GM21619 (cell line): Measurements from ENCODE around the gene FBXO44.
A peak's percentile ranks its signal among the peaks of the same experiment; 100 is the strongest.
"Not testable (repeated sequence)": the region's sequence is repeated elsewhere in the genome, so short reads cannot be mapped to it uniquely, and the experiment has no call there.

Source experiments
- ATAC-seq: cut with Tn5 transposase; IDR thresholded peaks from one replicate; pipeline ENCODE4 v1.9.1; 2021; ENCODE audit not compliant: unreplicated experiment

The FBXO44 gene

DNA sequence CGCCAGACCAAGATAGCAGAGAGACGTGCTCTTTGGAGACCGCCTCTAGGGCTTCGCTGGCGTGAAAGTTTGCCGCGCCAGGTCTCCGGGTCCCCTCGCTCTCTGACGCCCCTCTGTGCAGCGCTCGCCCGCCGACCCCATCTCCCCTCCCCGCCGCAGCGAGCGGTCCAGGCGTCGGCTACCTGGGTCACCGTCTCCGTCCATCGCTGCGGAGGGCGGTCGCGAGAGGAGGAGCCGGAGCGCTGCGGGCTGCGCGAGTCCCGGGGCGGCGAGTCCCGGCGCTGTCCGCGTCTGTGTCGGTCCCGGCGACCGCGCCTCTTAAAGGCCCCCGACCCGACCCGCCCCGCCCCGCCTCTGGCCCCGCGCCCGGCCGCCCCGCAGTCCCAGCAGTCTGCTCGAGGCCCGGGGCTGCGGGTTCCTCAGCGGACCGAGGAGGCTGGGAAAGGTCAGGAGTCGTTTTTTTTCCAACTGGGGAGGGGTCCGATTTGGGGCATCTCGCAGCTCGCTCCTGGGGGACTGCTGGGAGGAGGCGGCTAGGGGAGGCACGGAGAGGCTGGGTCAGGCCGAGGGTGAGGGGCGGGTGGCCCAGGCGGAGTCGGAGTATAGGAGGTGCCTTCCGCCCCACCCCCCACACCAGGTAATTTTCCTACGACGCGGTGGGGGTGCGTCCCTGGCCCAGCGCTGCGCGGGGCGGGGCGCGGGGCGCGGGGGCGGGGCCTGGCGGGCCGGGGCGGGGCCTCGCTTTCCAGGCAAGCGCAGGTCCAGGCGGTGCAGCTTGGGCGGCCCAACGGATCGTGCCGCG, at the start of gene FBXO44, which contains the start of gene FBXO2:
Gene FBXO44, plus strand, starts transcription at position 741 of the 802 bp plus-strand sequence. CDS start 959 bp downstream, outside the sequence.
Gene FBXO2, minus strand, starts transcription at position 293 of the 802 bp plus-strand sequence. Its CDS starts 89 bp downstream, at position 204.
- ATAC-seq = peak; percentile 71

DNA sequence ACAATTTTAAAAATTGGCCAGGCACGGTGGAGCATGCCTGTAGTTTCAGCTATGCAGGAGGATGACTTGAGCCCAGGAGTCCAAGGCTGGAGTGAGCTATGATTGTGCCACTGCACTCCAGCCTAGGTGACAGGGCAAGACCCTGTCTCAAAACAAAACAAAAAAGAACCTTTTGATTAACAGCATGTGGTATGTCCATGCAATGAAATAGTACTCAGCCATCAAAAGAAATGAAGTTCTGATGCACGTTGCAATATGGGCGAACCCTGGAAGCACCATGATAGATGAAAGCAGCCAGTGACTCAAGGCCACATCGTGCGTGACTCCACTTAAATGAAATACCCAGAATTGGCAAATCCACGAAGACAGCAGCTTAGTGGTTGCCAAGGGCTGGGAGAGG, 47.9 kb upstream of the FBXO44 start:
- no peak for ATAC-seq

GRCh38 chr1:11608596-11609130, 46.0 kb upstream of the FBXO44 start:
- not testable (repeated sequence) for ATAC-seq

GRCh38 chr1:11609378-11609777, 45.3 kb upstream of the FBXO44 start:
- ATAC-seq = not testable (repeated sequence)

- no peak for ATAC-seq
These were observed 44.0 kb upstream of the FBXO44 start for GRCh38 chr1:11610629-11611180.

DNA sequence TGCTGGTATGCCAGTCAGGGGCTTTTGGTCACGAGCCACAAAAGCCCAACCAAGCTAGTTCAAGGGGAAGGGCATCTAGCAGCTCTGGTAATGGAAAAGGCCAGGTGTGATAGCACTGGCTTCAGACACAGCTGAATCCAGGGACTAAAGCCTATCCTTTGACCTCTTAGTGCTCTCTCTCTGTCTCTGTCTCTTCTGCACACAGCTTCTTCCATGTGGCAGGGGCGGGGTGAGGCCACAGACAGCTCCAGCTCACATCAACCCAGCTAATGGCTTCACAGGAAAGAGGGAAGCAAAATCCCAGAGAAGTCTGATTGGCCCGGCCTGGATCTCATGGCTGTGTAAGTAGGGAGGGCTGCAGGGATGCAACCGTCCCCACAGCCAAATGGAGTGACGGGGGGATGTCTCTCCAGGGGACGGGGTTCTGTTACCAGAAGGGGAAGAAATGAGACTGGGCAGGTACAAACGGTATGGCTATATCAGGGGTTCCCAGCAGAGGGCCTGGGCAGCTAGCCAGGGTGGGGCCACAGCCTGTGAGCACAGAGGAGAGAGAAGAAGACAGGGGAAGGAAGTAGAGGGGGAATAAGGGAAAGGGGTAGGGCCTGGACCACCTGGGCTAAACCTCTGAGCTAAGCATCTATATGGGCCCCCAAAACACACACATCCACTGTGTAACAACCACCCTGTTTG, 42.9 kb upstream of the FBXO44 start:
- ATAC-seq = no peak

DNA sequence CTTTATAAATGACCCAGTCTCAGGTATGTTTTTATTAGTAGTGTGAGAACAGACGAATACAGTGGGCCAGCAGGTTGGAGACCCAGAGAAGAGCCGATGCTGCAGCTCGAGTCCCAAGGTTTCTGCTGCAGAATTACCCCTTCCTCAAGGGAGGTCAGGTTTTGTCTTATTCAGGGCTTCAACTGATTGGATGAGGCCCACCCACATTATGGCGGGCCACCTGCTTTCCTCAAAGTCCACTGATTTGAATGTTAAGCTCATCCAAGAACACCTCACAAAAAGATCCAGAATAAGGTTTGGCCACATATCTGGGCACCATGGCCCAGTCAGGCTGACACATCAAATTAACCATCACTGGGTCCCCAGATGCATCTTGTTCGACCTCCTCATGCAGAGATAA, 41.3 kb upstream of the FBXO44 start:
- no peak for ATAC-seq

- no peak for ATAC-seq
These were observed 39.6 kb upstream of the FBXO44 start for GRCh38 chr1:11615090-11615489.

- no peak for ATAC-seq
These were observed 37.9 kb upstream of the FBXO44 start for GRCh38 chr1:11616766-11617165.

DNA sequence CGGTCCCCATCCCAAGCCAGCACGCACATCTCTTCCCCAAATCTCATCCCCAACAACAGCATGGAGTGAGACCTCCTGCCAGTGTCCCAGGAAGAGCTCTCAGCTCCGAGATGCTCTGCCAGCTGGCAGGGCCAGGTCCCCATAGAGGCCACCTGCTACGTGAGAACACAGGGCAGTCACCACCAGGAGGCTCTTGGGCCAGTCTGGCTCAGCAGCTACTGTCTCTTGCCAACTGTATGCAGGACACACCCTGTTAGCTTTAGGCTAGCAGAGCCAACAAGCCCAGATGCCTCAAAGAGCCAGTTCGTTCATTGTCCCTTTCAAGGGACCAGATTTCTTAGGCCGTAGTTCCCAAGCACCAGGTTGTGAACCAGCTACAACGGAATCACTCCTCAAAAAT, 37.4 kb upstream of the FBXO44 start:
- no peak for ATAC-seq

DNA sequence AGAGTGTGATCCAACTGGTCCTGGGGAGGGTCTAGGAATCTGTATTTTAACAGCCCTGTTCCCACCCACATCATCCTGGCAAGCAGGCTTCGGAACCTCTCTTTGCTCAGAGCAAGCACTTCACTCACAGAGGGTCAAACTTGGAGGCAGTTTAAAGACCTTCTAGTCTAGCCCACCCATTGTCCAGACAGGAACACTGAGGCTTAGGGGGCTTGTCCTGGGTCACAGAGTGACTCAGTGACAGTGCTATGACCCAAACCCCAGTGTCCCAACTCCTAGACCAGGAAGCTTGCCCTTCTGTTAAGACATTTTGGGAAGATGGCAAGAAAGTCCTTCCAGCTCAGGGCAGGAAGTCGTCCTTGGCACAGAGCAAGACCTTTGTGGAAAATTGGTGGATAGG, 36.9 kb upstream of the FBXO44 start:
- ATAC-seq = no peak

DNA sequence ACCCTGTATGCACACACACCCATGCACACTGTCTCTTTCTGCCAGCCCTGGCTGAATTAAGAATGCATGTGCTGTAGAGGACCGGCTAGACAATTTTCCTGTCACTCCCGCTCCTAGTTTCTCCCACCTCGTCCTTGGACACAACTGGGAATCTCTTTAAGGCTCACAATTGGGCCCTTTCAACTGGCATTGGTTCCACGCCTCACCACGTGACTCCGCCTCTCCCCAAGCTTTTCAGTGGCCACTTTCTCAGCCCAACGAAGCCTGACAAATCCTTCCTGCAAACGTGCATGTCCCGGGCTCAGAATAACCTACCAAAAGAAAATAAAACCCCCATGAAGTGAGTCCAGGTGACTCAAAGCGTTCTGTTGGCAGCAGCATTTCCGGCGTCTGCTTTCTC, 34.3 kb upstream of the FBXO44 start:
- no peak for ATAC-seq

DNA sequence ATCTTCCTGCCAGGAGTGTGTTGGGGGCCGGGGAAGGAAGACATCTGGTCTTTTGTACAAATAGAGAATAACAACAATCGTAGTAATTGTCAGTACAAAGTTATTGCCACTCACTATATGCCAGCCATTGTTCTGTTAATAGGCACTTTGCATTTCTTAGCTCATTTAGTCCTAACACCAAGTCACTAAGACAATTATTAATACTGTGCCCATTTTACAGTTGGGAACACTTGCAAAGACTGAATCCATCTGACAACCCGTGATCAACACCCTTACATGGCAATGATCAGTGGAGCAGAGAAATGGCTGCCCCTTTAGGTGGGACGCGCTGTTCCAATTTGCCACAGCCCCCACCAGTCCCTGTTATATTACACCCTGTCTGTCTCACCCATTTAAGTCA, 33.8 kb upstream of the FBXO44 start:
- no peak for ATAC-seq

DNA sequence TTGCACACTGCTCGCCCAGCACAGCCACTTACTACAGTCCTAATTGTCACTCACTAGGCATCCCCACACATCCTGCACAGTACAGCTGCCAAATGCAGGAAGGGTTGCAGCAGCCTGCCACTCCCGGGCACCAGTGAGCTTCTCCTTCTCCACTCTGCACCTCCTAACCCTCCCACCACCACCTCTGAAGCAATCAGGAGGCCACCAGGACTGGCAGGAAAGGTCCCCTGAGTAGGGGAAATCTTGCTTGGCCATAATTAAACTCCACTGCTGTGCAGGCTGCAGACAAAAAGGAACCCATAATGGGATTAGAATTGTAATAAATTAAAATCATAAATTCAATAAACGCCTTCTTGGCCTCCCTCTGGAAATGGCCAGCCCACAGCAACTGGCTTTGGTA, 32.3 kb upstream of the FBXO44 start:
- ATAC-seq = no peak

DNA sequence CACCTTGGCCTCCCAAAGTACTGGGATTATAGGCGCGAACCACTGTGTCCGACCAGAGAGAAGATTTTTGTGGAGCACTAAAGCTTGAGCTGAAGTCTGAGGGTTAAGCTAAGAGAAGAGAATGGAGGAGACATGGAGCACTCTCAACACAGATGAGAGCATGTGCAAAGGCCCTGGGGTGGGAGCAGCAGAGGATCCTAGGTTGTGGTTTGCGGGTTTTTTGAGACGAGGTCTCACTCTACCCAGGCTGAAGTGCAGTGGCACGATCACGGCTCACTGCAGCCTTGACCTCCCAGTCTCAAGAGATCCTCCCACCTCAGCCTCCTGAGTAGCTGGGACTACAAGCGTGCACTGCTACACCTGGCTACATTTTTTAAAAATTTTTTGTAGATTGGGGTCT, 31.0 kb upstream of the FBXO44 start:
- no peak for ATAC-seq

GRCh38 chr1:11626551-11626950, 28.1 kb upstream of the FBXO44 start:
- ATAC-seq = no peak

DNA sequence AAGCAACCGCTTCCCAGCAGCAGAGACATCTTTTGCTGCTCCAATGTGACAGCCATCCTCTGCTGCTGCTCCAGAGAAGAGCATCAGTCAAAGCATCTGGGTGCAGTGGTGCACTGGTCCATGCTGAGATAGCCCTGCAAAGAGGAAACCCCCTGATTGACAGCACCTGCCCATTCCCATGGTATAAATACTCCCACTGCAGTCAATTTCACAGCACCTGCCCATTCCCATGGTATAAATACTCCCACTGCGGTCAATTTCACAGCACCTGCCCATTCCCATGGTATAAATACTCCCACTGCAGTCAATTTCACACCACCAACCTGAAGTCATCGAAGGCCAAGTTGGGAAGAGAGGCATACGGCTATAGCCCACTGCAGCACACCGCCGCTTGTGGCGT, 25.9 kb upstream of the FBXO44 start:
- no peak for ATAC-seq

- ATAC-seq = no peak
These were observed 25.3 kb upstream of the FBXO44 start for GRCh38 chr1:11629184-11630016.

GRCh38 chr1:11634365-11635192, 20.1 kb upstream of the FBXO44 start:
- ATAC-seq = no peak

- no peak for ATAC-seq
These were observed 16.6 kb upstream of the FBXO44 start for GRCh38 chr1:11638121-11638520.
